ENCODE measurements around the gene PPEF1.

Gene PPEF1

DNA sequence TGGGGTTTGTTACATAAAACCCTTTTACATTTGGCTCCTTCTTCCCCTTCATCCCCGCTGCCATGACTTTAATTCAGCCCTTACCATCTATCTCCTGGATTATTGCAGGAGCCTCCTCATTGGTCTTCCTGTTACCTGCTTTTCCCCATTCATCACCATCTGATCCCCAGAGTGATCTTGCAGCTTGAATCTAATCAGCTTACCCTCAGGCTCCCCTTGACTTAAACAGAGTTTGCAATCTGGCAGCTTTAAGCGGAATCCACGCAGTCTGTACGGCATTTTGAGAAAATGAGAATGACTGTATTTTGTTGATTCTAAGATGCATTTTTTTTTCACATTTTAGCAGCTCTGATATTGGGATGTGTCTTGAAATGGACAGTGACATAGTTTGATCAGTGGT is 14.9 kb upstream of the PPEF1 start:
- Histone ChIP-seq H3K27me3 (peaks cover 34 to 97% (median 84%) of the 10 kb centered on the region in 11 experiments), H3K36me3 (no peaks in the 10 kb centered on the region), H3K9me3 (replicated peaks in 1 of 11) (peaks cover 6 to 20% (median 12%) of the 10 kb centered on the region in 11 experiments; a peak in 19 of 22 replicates), H3K4me2 (no peak overlapping the region), H3K9ac (no peak overlapping the region), H3K27ac (no peak overlapping the region), H3K4me3 (no peak overlapping the region), H3K4me1 (peaks cover 0 to 13% (median 0%) of the 10 kb centered on the region in 10 experiments; a peak in 5 of 20 replicates), H4K20me1 (no peaks in the 10 kb centered on the region; a peak in 2 of 22 replicates)
- TF ChIP-seq Cebpa-rat (IDR thresholded peaks at IDR 0.05), result no peak

GRCh38 chrX:18696653-18697052 is 10.8 kb upstream of the PPEF1 start:
- Histone ChIP-seq H3K4me3 (no peak overlapping the region), H3K9me3 (replicated peaks in 1 of 11) (peaks cover 6 to 20% (median 12%) of the 10 kb centered on the region in 11 experiments; a peak in 19 of 22 replicates), H3K4me1 (no peaks in the 10 kb centered on the region), H3K9ac (no peak overlapping the region), H3K27ac (no peak overlapping the region), H3K4me2 (no peak overlapping the region), H3K36me3 (no peaks in the 10 kb centered on the region), H3K27me3 (peaks cover 62 to 100% (median 96%) of the 10 kb centered on the region in 11 experiments), H4K20me1 (no peaks in the 10 kb centered on the region; a peak in 2 of 22 replicates)
- no peak for TF ChIP-seq Cebpa-rat (IDR thresholded peaks at IDR 0.05)

DNA sequence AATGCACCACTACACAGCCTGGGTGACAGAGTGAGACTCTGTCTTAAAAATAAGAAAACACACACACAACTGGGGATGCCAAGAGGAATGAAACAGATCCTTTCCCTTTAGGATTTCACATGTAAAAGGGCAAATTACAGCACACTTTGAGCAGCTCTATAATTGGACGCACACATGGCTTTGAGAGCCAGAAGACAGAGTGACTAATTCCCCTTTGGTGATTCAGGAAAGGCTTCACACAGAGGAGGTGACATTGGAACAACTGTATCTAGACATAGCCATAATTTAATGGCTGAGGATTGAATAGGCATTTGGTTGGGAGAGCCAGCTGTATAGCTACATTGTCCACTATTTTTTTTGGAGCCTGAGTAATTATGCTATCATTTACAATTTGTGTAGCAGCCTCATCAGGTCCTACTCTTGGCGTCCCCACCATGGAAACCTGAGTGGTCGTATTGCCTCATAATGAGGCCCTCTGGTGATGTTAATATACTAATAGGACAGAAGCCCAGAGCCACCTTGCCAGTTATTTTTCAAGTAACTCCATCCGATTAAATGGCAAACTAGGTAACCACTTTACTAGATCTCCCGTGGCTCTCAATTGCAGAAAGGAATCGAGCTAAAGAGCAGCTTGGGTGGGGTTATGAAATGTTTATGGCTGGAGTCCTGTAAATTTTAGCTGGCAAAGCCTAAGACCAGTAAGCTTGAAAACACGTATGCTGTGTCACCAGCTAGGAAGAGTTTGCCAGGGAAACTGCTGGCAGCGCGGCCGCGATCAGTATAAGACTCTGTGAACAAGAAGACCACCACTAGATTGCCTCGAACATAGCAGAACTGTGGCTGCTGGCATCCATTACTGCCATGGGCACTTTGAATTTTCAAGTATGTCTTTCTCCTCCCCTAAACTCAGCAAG is 8.5 kb upstream of the PPEF1 start:
- H3K4me1 ChIP-seq, result no peaks in the 10 kb centered on the region
- no peaks in the 10 kb centered on the region; a peak in 2 of 22 replicates for H4K20me1 ChIP-seq
- no peak overlapping the region for H3K4me2 ChIP-seq
- H3K9me3 ChIP-seq (replicated peaks in 1 of 11), result peaks cover 3 to 17% (median 12%) of the 10 kb centered on the region in 11 experiments; a peak in 19 of 22 replicates
- peaks cover 64 to 100% (median 90%) of the 10 kb centered on the region in 11 experiments for H3K27me3 ChIP-seq
- no peaks in the 10 kb centered on the region for H3K36me3 ChIP-seq
- H3K4me3 ChIP-seq, result no peak overlapping the region
- no peak for TF ChIP-seq Cebpa-rat (IDR thresholded peaks at IDR 0.05)
- no peak overlapping the region for H3K9ac ChIP-seq
- no peak overlapping the region for H3K27ac ChIP-seq

DNA sequence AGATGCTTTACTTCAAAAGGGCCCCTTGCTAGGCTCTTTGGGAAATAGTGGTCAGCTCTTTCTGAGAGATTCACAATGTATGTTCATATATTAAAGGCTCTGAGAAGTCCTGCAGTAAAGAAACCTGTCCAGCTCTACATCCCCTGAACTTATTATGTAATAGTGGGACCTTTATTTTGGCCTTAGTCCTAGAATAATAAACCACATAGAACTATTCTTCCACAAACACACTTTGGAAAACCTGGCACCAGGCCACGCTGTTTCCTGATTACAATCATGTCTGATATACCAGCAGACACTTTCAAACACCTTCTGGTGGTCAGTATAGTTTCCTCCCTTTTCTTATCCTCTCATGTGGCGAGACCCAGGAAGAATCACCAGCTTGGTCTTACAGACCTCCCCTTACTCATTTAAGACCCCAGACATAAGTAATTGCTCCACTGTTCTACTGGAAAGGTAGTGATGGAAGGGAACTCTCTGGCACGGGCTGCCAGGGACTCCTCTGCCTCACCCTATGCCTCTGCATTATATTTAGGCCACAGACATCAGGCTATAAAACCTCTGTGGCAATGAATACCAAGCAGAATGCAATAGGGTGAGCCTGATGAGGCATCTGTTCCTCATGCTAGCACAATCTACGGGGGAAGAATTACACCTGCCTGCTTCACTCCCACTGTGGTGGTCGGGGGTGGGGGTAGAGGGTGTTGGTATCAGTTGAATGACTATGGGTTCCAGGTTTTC is 5.7 kb upstream of the PPEF1 start:
- Histone ChIP-seq H3K27ac (no peak overlapping the region), H3K9ac (no peak overlapping the region), H3K4me2 (no peak overlapping the region), H4K20me1 (no peaks in the 10 kb centered on the region; a peak in 2 of 22 replicates), H3K9me3 (replicated peaks in 1 of 11) (no peaks in the 10 kb centered on the region), H3K27me3 (peaks cover 62 to 97% (median 87%) of the 10 kb centered on the region in 11 experiments), H3K4me1 (peaks cover 0 to under 1% (median 0%) of the 10 kb centered on the region in 10 experiments; a peak in 1 of 20 replicates), H3K4me3 (no peak overlapping the region), H3K36me3 (no peaks in the 10 kb centered on the region)
- no peak for TF ChIP-seq Cebpa-rat (IDR thresholded peaks at IDR 0.05)

- peaks cover 63 to 97% (median 87%) of the 10 kb centered on the region in 11 experiments for H3K27me3 ChIP-seq
- no peaks in the 10 kb centered on the region for H3K36me3 ChIP-seq
- H3K4me2 ChIP-seq, result no peak overlapping the region
- no peaks in the 10 kb centered on the region for H3K9me3 ChIP-seq (replicated peaks in 1 of 11)
- H3K4me3 ChIP-seq, result no peak overlapping the region
- H3K27ac ChIP-seq, result no peak overlapping the region
- no peak for TF ChIP-seq Cebpa-rat (IDR thresholded peaks at IDR 0.05)
- peaks cover 0 to 8% (median 0%) of the 10 kb centered on the region in 10 experiments; a peak in 3 of 20 replicates for H3K4me1 ChIP-seq
- no peak overlapping the region for H3K9ac ChIP-seq
- no peaks in the 10 kb centered on the region for H4K20me1 ChIP-seq
Measured at GRCh38 chrX:18702362-18703195, 4.9 kb upstream of the PPEF1 start.

DNA sequence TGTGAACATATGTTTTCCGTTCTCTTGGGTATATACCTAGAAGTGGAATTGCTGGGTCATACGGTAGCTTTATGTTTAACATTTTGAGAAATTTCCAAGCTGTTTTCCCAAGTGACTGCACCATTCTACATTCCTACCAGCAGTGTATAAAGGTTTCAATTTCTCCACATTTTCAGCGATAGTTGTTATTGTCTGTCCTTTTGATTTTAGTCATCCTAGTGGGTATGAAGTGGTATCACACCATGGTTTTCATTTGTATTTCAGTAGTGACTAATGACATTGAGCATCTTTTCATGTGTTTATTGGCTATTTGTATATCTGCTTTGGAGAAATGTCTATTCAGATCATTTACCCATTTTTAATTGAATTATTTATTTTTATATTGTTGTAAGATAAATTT is 2.4 kb downstream of the PPEF1 start:
- H3K9ac ChIP-seq, result no peak overlapping the region
- H3K4me3 ChIP-seq, result no peak overlapping the region
- H4K20me1 ChIP-seq, result no peaks in the 10 kb centered on the region
- no peak overlapping the region for H3K4me2 ChIP-seq
- peaks cover 24 to 59% (median 45%) of the 10 kb centered on the region in 11 experiments for H3K27me3 ChIP-seq
- TF ChIP-seq Cebpa-rat (IDR thresholded peaks at IDR 0.05), result no peak
- peaks cover 0 to 9% (median 0%) of the 10 kb centered on the region in 11 experiments; a peak in 5 of 22 replicates for H3K9me3 ChIP-seq (replicated peaks in 1 of 11)
- peaks cover 0 to 10% (median 0%) of the 10 kb centered on the region in 10 experiments; a peak in 3 of 20 replicates for H3K4me1 ChIP-seq
- no peaks in the 10 kb centered on the region for H3K36me3 ChIP-seq
- no peak overlapping the region for H3K27ac ChIP-seq

- no peak overlapping the region; a peak in 1 of 22 replicates for H3K4me2 ChIP-seq
- peaks cover 13 to 41% (median 27%) of the 10 kb centered on the region in 11 experiments; a peak in 21 of 22 replicates for H3K27me3 ChIP-seq
- H3K4me1 ChIP-seq, result no peaks in the 10 kb centered on the region
- no peak overlapping the region for H3K4me3 ChIP-seq
- no peak for TF ChIP-seq Cebpa-rat (IDR thresholded peaks at IDR 0.05)
- peaks cover 0 to 17% (median 0%) of the 10 kb centered on the region in 11 experiments; a peak in 7 of 22 replicates for H3K9me3 ChIP-seq (replicated peaks in 1 of 11)
- H4K20me1 ChIP-seq, result no peaks in the 10 kb centered on the region
- H3K27ac ChIP-seq, result no peak overlapping the region
- H3K36me3 ChIP-seq, result no peaks in the 10 kb centered on the region
- H3K9ac ChIP-seq, result no peak overlapping the region
Measured at GRCh38 chrX:18714910-18715309, 7.5 kb downstream of the PPEF1 start.

- Histone ChIP-seq H3K9me3 (replicated peaks in 1 of 11) (peaks cover 0 to 7% (median 0%) of the 10 kb centered on the region in 11 experiments; a peak in 7 of 22 replicates), H3K4me2 (no peak overlapping the region), H4K20me1 (no peaks in the 10 kb centered on the region), H3K27me3 (peaks cover 23 to 72% (median 49%) of the 10 kb centered on the region in 11 experiments; a peak in 21 of 22 replicates), H3K36me3 (no peaks in the 10 kb centered on the region), H3K9ac (no peak overlapping the region), H3K4me1 (no peaks in the 10 kb centered on the region), H3K4me3 (no peak overlapping the region), H3K27ac (no peak overlapping the region)
- TF ChIP-seq Cebpa-rat (IDR thresholded peaks at IDR 0.05), result no peak
Measured at GRCh38 chrX:18719852-18720251, 12.4 kb downstream of the PPEF1 start.
